GOT3 (cell line): ENCODE results near the gene EXTL1.

ENCODE experiments used
- DNase-seq: peaks from one replicate; lab custom pipeline; 2025; ENCODE audit warnings: mixed read lengths; lab: John Stamatoyannopoulos, UW

Gene EXTL1

DNA sequence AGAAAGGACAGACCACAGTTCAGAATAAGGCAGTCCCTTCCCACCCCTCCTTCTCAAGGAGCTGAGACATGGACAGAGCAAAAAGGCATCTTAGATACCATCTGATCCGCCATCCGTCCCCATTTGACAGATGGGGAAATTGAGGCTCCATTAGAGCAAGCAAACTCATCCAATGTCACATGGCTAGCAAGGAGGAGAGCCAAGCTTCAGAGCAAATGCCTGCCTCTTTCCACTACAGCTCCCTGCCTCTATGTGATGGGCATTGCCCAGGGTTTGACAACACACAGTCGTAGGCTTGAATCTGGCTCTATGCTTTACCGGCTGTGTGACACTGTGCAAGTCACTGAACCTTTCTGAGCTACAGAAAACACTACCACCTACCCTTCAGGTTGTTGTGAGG, 20.4 kb downstream of the EXTL1 start:
- DNase-seq = no peak

DNA sequence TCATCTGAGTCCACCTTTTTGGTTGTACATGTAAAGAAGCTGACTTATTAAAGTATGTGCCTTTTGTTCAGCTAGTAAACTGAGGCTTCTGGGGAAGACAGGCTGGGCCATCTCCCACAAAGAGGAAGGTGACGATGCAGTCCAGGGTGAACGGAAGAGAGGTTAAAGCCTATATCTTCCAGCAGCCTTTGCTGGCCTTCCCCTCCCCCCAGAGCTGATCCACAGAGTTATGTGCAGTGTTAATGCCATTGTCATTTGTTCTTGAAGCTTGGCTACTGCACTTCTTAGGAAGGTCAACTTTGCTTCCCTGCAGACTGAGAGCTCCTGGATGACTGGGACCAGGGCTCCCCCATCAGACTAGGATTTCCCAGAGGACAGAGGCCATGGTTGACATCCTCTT, 22.2 kb downstream of the EXTL1 start:
- DNase-seq = no peak

DNA sequence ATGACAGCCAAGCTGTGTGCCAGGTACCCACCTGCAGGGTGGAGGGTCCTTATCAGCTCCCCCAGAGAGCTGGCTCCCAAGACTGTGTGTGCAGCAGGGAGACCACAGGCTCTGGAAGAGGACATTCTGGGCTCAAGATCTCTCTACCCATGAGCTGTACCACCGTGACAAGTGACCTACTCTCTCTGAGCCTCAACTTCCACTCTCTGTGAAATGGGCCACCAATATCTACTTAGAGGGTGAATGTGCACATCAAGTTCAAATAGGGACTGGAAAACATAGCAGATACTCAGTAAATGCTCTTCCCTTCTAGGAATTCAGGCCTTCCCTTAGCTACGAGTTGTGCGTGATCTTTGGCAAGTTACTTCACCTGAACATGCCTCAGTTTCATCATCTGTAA, 22.8 kb downstream of the EXTL1 start:
- DNase-seq = no peak

DNA sequence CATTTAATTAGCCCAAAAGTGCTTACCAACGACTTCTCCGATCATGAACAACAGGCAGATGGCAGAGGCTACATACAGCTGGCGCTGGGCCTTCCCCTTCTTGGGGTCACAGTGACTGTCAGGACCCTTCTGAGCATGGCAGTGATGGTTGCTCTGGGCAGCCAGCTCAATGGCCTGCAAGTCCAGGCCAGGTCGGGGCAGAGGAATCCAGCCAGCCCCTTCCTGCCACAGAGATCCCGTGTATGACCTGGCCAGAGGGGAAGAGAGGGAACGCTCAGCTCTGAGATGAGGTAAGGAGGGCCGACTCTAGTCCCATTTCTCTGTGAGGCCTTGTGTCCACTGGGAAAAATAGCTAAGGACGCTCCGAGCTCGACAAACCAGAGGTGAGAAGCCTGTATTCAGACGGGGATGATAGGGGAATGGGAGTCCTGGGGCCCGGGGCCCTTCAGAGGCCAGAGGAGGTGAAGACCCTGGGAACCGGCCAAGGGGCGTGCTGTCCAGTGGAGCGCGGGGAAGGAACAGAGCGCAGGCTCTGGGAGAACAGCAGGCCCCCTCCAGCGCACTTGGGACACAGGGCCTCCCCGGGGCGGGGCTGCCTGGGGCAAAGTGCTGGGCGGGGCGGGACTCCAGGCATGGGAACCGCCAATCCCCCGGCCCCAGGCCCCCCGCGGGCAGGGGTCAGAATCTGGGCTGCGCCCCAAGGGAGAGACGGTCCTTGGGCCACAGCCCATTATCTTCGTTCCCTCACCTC, 23.6 kb downstream of the EXTL1 start:
- no peak for DNase-seq

DNA sequence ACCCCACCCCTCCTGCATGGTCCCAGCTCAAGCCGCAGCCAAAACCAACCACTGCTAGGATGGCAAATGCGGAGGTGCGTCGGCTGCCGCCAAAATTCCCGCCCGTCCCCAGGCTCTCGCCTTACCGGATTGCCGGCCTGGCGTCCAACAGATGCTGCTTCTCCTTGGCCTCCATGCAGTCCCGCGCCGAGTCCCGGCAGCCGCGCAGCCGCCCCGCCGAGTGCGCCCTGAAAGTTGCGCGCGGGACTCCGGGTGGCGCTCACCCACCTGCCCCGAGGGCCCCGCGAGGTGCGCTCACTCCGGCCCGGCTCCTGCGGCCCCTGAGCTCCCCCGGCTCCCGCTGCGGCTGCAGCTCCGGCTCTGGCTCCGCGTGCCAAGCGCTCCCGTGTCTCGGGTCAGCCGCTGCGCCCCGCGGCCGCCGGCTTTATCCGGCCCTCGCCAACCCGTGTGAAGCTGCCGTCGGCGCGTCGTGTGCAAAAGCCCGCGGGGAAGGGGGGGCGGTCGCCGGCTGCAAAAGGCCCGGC, 24.2 kb downstream of the EXTL1 start, which contains the start of gene SLC30A2:
SLC30A2 (minus strand) TSS at position 397 of the 524 bp plus-strand sequence; CDS start at position 175, 222 bp downstream.
- DNase-seq = no peak

DNA sequence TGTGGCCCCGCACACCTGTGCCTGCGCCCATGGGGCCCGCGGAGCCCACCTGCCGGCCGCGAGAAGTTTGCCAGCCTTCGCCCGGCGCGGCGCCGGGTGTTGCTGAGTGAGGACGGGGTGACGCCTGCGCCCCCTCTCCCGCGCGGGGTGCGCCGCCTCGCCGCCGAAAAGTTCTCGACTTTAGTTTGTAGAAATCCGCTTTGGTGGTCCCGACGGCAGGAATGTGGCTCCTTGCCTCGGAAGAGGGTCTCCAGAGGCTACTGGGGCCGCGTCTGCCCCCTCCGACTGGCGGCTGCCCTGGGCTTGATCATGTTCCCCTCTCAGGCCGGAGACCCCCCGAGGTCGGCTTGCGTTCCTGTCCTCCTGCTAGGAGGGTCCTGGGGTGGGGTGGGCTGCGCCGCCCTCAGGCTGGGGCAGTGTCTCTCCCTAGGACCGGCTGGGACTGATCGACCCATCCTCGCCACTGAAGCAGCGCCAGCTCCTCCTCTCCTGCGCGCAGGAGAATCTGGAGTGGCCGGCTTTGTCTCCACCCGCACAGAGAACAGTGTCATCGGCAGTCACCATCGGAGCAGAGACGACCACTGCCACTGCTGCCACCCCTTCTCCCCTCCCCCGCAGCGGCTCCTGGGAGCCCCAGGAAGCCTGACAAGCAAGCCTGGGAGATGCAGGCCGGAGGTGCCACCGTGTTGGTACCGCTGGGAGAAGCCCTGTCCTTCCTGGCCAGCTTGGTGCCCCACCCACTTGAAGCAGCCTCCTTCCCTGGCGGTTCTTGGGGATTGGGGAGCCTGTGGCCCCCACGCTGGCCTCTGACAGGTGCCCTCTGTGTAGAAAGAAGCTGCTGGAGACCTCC, 24.9 kb downstream of the EXTL1 start:
- DNase-seq = no peak

DNA sequence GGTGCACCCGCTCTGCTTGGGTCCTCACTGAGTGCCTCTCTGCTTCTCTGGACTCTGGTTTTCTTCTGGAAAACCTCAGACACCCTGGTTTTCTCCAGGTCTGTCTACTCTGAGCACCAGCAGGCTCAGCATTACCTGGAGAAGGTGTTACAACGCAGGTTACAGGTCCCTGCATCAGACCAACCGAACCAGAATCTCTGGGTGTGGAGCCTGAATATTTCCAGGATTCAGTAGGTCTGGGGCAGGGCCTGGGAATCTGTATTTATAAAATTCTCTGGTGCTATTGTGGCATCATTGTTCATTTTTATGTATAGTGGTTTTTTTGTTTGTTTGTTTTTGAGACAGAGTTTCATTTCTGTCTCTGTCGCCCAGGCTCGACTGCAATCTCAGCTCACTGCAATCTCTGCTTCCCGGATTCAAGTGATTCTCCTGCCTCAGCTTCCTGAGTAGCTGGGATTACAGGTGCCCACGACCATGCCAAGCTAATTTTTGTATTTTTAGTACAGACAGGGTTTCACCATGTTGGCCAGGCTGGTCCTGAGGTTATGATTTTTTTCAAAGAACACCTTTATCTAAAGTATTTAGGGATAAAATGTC, 25.8 kb downstream of the EXTL1 start:
- no peak for DNase-seq

DNA sequence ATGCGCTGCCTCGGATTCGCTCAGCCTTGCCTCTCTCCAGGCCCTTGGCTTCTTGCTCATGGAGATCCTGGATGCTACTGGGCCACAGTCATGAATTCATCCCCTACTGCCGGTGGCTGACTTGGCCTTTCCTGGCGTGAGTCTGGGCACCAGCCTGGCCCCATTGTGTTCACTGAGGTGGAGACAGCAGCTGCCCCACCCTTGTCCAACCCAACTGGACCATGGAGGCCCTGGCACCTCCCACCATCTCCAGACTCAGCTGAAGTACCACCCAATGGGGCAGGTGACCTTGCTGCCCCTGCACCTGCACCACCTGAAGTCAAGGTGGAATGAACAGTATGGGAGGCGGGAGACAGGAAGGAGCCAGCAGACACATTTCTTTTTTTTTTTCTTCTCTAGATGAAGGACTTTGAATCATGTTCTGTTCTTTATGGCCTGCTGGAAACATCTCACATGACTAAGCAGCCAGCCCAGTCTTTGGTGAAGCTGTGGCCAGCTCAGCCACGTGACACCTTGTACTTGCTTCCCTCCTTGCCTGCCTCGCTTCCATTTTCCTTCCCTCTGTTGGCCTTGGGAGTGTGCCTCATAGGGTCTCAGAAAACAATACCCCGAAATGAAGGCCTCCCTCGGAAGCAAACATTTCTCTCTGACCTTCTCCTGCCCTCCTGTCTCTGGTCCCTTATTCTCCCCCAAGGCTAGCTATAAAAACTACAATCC, 28.1 kb downstream of the EXTL1 start:
- DNase-seq = no peak

DNA sequence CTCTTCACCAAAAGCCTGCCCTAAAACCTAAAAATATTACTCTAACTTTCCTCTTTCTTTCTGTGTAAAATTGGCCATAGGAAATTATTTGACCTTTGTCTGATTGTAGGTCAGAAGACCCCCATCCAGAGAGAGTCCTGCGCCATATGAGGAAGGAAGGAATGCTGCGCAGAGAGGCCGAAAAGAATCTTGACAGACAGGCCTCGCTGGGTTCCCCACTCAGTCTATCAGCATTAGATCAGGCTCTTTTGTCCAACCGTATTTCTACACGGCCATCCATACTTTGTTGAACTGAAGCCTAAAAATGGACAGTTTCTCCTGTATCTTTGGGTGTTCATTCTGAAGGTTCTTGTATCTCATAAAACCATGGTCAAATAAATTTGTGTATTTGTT, 28.7 kb downstream of the EXTL1 start:
- DNase-seq = no peak

DNA sequence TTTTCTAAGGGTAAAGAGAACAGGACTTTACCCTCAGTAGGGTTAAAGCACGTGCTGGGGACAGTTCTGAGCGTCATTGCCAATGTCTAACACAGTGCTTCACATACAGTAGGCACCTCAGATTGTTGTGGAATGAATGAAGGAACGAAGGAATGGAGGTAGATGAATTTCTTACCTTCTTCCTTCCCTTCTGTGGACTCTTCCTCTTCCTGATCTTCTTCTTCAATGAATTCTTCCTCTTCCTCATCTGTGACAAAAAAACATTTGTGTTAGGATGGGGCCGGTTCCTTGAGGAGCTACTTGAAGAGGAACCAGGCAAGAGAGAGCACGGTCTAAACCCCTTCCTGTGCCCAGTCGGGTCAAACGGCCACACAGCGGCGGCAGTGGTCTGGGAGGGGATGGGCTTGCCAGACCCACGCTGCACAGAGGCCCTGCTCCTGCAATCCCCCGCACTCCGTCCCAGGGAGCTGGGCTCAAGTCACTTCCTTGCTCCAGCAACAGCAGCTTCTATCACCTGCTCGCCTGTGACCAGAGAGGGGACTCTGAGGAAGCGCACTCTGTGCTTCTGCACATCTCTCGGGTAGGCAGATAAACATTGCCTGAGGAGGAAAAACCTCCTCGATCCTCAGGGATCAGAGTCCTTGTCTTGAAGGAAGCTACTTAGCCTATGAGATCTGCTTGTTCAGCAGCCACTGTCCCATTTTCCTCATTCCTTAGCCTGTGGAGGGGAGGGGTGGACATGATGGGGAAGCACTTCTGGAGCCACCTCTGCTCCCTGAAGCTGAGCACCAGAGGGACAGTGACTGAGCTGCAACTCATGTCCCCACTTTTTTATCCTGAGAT, 32.4 kb downstream of the EXTL1 start:
- DNase-seq = no peak

DNA sequence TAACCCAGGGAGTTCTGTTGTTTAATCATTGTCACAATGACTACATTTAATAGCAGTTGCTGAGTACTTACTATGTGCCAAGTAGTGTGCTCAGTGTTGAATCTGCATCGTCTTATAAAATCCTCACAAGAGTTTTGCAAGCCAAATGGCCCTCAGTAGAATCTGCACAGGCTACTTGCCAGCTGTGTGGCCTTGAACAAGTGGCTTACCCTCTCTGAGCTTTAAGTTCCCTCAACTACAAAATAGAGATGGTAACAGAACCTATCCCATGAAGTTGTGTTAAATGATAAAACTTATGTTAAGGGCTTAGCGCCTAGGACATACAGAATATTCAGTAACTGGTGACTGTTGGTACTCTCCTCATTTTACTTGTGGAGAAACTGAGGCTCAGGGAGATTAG, 33.5 kb downstream of the EXTL1 start:
- no peak for DNase-seq

DNA sequence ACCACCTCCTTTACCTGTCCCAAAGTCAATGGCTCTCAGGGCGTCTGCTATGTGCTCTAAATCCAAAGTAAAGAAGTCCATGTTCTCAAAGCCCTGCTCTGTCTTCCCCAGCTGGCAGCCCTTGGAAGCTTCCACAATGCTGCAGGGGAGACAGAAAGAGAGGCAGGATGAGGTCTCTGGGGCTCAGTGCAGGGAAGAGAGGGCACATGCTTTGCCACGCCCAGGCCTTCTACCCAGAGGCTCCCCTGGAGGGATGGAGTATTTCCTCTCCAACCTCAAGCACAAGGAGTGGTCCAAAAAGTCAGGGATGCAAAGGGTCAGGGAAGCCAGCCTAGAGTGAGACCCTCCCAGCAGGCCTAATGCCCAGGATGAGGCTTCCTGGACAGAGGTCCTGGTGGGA, 35.6 kb downstream of the EXTL1 start:
- no peak for DNase-seq

DNA sequence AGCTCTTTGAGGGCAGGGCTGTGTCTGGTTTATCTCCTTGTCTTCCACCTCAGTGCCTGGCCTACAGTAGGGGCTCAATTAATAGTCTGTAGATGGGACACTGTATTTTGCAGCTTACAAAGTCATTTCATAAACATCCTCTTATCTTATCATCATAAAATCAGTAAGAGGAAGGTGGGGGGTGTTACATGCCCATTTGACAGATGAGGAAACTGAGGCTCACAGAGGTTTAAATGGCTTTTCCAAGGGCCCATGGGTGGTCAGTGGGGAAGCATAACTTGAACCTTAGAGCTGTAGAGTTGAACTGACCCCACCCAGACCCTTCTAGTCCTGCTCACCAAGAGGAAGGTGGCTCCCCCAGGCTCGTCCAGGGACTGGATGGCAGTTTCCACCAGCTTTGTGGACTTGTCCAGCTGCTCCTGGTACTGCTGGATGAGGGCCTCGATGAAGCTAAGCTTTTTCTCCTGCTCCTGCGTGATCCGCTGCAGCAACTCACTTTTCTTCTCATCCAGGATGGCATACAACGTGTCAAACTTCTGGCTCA, 36.5 kb downstream of the EXTL1 start:
- DNase-seq = no peak

DNA sequence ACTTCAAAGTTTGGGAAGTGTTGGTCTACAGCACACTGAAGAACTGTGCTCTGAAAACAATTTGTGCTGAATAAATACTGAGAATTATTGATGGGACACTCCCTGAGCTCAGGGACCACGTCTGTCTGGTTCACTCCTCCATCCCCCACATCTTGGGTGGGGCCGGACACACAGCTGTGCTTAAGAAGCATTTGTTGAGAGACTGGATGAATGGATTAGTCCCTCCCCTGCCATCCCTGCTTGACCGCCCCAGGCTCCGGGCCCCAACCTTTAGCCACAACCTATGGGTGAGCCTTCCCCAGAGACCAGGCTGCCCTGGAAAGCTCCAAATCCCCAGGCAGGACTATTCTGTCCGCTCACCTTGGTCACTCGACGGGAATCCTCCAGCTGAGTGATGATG, 38.3 kb downstream of the EXTL1 start:
- no peak for DNase-seq

DNA sequence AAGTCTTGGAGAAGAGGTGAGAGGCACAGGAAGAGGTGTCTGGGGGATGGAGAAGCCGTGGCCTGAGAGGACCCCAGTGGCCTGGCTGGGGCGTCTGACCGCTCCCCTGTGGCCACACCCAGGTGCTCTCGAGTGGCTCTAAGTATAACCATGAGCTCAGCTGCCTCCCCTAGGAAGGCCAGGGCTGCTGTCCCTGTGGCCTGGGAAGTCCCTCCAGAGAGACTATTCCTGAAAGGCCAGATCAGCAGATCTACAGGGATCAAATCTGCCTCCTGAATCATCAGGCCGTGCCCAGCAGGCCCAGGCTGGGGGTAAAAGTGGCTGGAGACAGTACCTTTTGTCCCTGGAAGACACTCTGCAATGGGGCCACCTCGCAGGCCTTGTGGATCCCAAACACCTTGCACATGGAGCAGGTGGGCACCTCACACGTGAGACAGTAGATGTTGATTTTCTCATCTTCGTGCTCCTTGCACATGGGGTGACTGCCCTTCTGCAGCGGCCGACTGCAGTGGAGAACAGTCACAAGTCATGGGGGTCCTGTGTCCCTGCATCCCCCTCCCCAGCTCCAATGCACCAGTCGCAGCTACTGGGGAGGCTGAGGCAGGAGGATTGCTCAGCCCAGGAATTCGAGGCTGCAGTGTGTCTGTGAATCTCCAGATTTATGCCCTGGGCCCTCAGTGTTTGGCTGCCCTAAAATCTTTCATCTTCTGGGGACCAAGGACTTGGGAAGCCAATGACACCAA, 39.4 kb downstream of the EXTL1 start:
- DNase-seq = no peak

DNA sequence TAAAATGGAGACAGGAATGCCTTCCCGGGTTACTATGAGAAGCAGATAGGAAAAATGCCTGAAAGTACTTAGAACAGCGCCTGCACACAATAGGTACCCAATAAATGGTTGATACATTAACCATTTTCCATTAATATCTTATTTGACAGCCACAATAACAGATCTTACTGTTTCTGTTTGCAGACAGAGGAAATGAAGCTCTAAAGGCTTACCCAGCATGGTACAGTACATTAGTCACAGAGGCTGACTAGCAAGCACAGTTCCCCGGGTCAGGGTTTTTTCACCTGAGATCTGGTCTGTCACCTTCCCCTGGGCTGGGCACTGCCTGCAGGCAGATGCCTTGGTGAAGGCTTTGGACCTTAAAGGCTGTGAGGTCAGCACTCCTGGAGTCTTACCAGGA, 43.0 kb downstream of the EXTL1 start:
- no peak for DNase-seq

DNA sequence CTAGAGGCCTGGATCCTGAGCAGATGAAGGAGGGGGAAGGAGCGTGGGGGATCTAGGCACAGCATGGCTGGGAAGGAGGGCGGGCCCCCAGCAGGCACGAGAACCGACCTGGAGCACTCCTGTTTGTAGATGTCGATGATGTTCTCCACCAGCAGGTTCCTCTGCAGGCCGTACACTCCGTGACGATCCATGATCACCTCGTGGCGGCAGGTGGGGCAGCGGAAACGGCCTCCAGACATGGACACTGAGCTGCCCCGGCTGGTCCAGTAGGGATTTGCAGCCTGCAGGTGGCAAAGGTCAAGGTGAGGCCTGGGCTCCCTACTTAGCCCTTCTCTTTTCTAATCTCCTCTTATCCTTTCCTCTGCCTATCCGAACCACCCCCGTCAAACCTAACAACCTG, 44.6 kb downstream of the EXTL1 start:
- no peak for DNase-seq

DNA sequence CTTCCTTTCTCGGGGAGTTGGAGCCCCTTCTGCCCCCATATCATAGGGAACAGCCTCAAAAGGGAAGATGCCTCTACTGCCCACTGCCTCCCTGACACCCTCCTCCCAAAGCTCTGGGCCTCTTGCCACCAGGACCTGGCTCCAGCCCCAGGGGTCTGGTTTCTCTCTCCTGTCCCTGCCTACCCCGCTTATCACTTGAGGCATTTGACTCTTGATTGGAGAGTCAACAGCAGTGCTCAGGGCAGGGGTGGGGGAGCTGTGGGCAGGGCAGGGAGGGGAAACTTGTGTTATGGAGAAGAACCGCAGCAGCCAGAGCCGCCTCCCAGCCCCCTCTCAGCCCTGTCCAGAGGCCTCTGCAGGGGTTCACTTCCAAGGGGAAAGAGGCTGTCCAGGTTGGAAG, 45.3 kb downstream of the EXTL1 start:
- no peak for DNase-seq

DNA sequence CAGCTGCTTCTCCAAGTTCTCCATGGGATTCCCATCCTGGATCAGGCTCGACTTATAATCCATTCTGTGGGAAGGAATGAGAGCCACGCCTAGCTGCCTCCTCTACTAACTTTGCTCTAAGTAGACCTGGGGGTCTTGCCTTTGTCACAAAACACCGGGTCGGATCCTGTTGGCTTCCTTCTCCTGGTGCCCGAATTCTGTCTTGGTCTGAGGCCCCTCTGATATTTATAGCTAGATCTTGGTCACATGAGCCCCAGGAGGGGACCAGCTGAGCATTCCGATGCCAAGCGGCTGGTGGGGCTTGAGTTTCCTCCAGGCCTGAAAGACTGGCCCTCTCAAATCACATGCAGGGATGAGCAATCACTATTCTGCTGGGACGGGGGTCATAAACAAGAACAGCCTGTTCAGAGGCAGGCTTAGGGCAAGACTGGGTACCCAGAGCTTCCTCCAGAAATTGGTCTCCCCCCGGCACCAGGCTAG, 45.9 kb downstream of the EXTL1 start, which contains the start of gene TRIM63:
TRIM63 (minus strand) TSS at position 199 of the 480 bp plus-strand sequence; CDS start at position 63, 136 bp downstream.
- no peak for DNase-seq

DNA sequence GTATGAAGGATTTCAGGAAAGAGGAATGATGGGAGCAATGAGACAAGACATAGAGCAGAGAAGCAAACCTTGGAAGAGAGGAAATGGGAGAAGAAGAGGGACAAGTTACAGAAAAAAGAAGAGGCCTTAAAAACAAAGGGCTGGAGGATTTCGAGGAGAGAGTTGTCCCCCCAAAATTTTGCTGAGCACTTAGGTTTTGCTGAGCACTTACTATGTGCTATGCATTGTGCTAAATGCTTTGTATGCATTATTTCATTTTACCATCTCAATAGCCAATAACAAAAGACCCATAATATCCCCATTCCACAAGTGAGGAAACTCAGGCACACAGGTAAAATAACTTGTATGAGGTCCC, 48.3 kb downstream of the EXTL1 start:
- no peak for DNase-seq
